ENCODE results near the gene GDPGP1. TPM values are rescaled to one million over a fixed set of nuclear protein-coding genes. Genes with fewer than 3 reads are reported as not detected.
"Not testable (repeated sequence)": the region's sequence is repeated elsewhere in the genome, so short reads cannot be mapped to it uniquely, and the experiment has no call there.

GDPGP1 gene
- total and polyA plus RNA-seq, 3 experiments from 2014 or later = 0.85 to 11.6 (median 10.3) TPM

DNA sequence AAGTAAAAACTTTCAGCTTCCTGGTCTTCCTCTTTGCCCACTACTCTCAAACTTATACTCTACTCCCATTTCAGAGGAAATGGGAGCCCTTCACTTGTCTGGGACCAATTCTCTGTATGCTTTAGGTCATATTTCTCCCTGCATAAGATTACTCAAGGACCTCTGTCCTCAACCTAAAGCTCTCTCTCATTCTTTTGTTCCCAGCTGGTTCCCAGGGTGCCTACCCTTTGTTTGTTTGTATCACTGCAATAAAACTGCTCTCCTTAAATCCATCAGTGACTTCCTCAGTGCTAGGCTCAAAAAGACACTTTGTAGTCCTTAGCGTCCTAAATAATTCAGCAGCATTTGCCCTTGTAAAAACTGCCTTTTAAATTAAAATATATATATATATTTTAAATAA is 34.4 kb downstream of the GDPGP1 start:
- Histone ChIP-seq H3K4me3 (ENCODE audit: low read length) (no peak overlapping the region), H3K9me3 (ENCODE audit: low read length) (no peaks in the 10 kb centered on the region), H3K27ac (ENCODE audit: low read depth, low read length) (no peak overlapping the region), H3K4me1 (ENCODE audit: insufficient read depth, low read length) (peaks cover 54% of the 10 kb centered on the region), H3K27me3 (ENCODE audit: insufficient read depth, low read length, poor library complexity, severe bottlenecking) (no peaks in the 10 kb centered on the region), H3K36me3 (ENCODE audit: insufficient read depth, low read length) (peaks cover 33% of the 10 kb centered on the region)
- Mint-ChIP-seq H3K36me3 (peaks cover 4 to 67% (median 23%) of the 10 kb centered on the region in 3 donors), H3K27me3 (no peaks in the 10 kb centered on the region), H3K9me3 (no peaks in the 10 kb centered on the region), H3K4me3 (peak overlapping the region; percentile 72 to 99 (median 95)), H3K4me1 (peaks cover 62 to 82% (median 81%) of the 10 kb centered on the region in 3 donors), H3K27ac (peak overlapping the region in 7 of 8 donors; percentile 14 to 100 (median 77))
- no peak for DNase-seq
- ChIA-PET CTCF (interaction anchor here (1.0 to 1.8 kb wide), 5 partner anchors 15 to 52 kb away, joined by 3 to 4 read pairs (median 3); partner anchors contain the start of genes CIB1 and GDPGP1), POLR2A (interaction anchor here (0.5 kb wide), 1 partner anchor 22 kb away, joined by 3 read pairs; no protein-coding TSS in a partner anchor)

- ChIA-PET POLR2A (no interaction called here), CTCF (interaction anchor here (0.6 to 0.9 kb wide), 2 partner anchors 40 to 201 kb away, joined by 3 to 4 read pairs; no protein-coding TSS in a partner anchor)
- Mint-ChIP-seq H3K4me1 (peaks cover 55 to 69% (median 66%) of the 10 kb centered on the region in 3 donors), H3K27me3 (no peaks in the 10 kb centered on the region), H3K9me3 (no peaks in the 10 kb centered on the region), H3K27ac (peak overlapping the region; percentile 10 to 89 (median 52)), H3K4me3 (peak overlapping the region in 5 of 7 donors; percentile 8 to 80 (median 58)), H3K36me3 (peaks cover 4 to 77% (median 26%) of the 10 kb centered on the region in 3 donors)
- H3K27me3 ChIP-seq (ENCODE audit: insufficient read depth, low read length, poor library complexity, severe bottlenecking) = no peaks in the 10 kb centered on the region
- no peaks in the 10 kb centered on the region for H3K9me3 ChIP-seq (ENCODE audit: low read length)
- H3K27ac ChIP-seq (ENCODE audit: low read depth, low read length) = no peak overlapping the region
- no peak for DNase-seq
- H3K36me3 ChIP-seq (ENCODE audit: insufficient read depth, low read length) = peaks cover 33% of the 10 kb centered on the region
- H3K4me3 ChIP-seq (ENCODE audit: low read length) = no peak overlapping the region
- H3K4me1 ChIP-seq (ENCODE audit: insufficient read depth, low read length) = peaks cover 43% of the 10 kb centered on the region
These were observed 36.6 kb downstream of the GDPGP1 start for GRCh38 chr15:90270502-90271150.

DNA sequence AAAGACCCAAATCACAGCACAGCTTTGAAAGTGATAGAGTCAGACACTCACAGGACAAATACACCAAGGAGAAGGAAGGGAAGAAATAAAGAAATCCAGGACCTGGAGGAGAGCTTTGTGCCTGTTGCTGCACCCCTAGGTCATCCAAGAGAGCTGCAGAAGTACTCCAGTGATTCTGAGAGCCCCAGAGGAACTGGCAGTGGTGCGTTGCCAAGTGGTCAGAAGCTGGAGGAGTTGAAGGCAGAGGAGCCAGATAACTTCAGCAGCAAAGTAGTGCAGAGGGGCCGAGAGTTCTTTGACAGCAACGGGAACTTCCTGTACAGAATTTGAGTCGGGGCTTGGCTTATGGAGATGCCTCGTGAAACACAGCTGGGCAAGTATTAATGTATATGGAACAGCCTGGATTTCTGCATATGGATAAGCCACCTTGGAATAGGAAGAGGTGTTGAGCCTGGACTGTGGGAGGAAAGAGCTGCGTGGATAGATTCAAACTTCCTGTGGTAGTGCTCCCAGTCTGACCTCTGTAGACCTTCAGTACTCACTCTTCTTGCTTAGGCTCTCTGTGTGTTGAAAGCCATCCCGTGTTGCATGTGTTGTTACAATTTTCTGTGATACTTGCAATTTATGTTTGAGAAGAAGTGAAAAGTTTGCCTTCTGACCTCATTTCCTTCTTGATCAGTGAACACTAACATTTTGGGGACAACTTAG is 37.6 kb downstream of the GDPGP1 start:
- Mint-ChIP-seq H3K9me3 (no peaks in the 10 kb centered on the region), H3K27me3 (no peaks in the 10 kb centered on the region), H3K27ac (peak overlapping the region in 7 of 8 donors; percentile 7 to 84 (median 66)), H3K4me3 (no peak overlapping the region), H3K4me1 (peaks cover 48 to 66% (median 63%) of the 10 kb centered on the region in 3 donors), H3K36me3 (peaks cover 4 to 74% (median 26%) of the 10 kb centered on the region in 3 donors)
- Histone ChIP-seq H3K27me3 (ENCODE audit: insufficient read depth, low read length, poor library complexity, severe bottlenecking) (no peaks in the 10 kb centered on the region), H3K27ac (ENCODE audit: low read depth, low read length) (no peak overlapping the region), H3K9me3 (ENCODE audit: low read length) (no peaks in the 10 kb centered on the region), H3K4me1 (ENCODE audit: insufficient read depth, low read length) (peaks cover 41% of the 10 kb centered on the region), H3K4me3 (ENCODE audit: low read length) (no peak overlapping the region), H3K36me3 (ENCODE audit: insufficient read depth, low read length) (peaks cover 33% of the 10 kb centered on the region)
- ChIA-PET CTCF (interaction anchor here (0.6 to 2.4 kb wide), 3 partner anchors 21 to 202 kb away, joined by 3 to 7 read pairs (median 4); no protein-coding TSS in a partner anchor), POLR2A (no interaction called here)
- no peak for DNase-seq

DNA sequence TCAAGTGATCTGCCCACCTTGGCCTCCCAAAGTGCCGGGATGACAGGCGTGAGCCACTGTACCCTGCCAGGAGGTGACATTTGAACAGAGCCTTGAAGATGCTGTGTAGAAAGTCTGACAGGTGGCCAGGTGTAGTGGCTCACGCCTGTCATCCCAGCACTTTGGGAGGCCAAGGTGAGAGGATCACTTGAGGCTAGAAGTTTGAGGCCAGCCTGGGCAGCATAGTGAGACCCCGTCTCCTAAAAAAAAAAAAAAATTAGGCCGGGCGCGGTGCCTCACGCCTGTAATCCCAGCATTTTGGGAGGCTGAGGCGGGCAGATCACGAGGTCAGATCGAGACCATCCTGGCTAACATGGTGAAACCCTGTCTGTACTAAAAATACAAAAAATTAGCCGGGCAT is 44.5 kb downstream of the GDPGP1 start:
- DNase-seq; H3K4me3 ChIP-seq (ENCODE audit: low read length); H3K27me3 Mint-ChIP-seq; POLR2A ChIA-PET; H3K27ac Mint-ChIP-seq; H3K9me3 Mint-ChIP-seq; CTCF ChIA-PET; H3K9me3 ChIP-seq (ENCODE audit: low read length); H3K36me3 ChIP-seq (ENCODE audit: insufficient read depth, low read length); H3K4me1 Mint-ChIP-seq; H3K4me3 Mint-ChIP-seq; H3K4me1 ChIP-seq (ENCODE audit: insufficient read depth, low read length); H3K27me3 ChIP-seq (ENCODE audit: insufficient read depth, low read length, poor library complexity, severe bottlenecking); H3K27ac ChIP-seq (ENCODE audit: low read depth, low read length): not testable (repeated sequence)
- H3K36me3 Mint-ChIP-seq = peaks cover 0 to 18% (median 2%) of the 10 kb centered on the region in 3 donors

- DNase-seq; H3K36me3 Mint-ChIP-seq; H3K27me3 Mint-ChIP-seq; H3K9me3 Mint-ChIP-seq; H3K4me1 ChIP-seq (ENCODE audit: insufficient read depth, low read length); H3K4me3 Mint-ChIP-seq; H3K36me3 ChIP-seq (ENCODE audit: insufficient read depth, low read length); POLR2A ChIA-PET; CTCF ChIA-PET; H3K4me3 ChIP-seq (ENCODE audit: low read length); H3K27ac ChIP-seq (ENCODE audit: low read depth, low read length); H3K4me1 Mint-ChIP-seq; H3K27ac Mint-ChIP-seq; H3K9me3 ChIP-seq (ENCODE audit: low read length); H3K27me3 ChIP-seq (ENCODE audit: insufficient read depth, low read length, poor library complexity, severe bottlenecking): not testable (repeated sequence)
These were observed 46.7 kb downstream of the GDPGP1 start for GRCh38 chr15:90280743-90281142.

DNA sequence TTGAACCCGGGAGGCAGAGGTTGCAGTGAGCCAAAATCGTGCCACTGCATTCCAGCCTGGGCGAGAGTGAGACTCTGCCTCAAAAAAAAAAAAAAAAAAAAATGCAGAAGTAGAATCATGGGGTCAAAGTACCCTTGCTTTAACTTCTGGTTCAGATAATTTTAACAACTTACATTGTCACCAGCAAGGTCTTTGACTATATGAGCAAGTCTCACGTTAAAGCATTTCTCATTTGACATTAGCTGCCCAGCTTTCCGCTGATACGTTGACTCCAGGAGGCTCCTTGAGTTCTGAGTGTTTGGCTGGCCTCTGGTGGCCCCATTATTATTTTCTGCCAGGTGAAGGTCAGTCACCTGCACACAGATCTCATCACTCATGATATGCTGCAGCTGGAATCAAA is 47.6 kb downstream of the GDPGP1 start:
- H3K27me3 Mint-ChIP-seq; H3K9me3 ChIP-seq (ENCODE audit: low read length); DNase-seq; H3K4me1 Mint-ChIP-seq; H3K4me3 Mint-ChIP-seq; H3K27ac ChIP-seq (ENCODE audit: low read depth, low read length); H3K27me3 ChIP-seq (ENCODE audit: insufficient read depth, low read length, poor library complexity, severe bottlenecking); H3K36me3 ChIP-seq (ENCODE audit: insufficient read depth, low read length); H3K4me3 ChIP-seq (ENCODE audit: low read length); H3K4me1 ChIP-seq (ENCODE audit: insufficient read depth, low read length); H3K27ac Mint-ChIP-seq; H3K36me3 Mint-ChIP-seq; H3K9me3 Mint-ChIP-seq: not testable (repeated sequence)
- ChIA-PET POLR2A (interaction anchor here (0.8 kb wide), 1 partner anchor 94 kb away, joined by 3 read pairs; no protein-coding TSS in a partner anchor), CTCF (interaction anchor here (1.3 kb wide), 1 partner anchor 139 kb away, joined by 3 read pairs; no protein-coding TSS in a partner anchor)

DNA sequence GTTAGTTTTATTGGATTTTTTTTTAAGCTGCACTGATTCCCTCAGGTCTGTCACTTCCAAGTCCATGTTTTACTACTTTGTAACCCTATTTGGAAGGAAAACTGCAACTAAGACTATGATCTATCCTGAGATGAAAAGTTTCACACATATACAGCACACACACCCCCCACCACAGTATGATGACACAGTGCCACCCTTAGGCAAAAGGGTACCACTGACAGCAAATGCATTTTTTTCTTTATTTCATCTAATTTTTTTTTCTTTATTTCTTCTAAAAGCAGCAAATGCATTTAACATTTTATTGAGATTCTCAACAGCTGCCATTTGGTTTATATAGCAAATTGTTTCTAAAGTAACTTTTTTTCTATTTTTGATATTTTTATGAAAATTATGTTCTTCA is 52.7 kb downstream of the GDPGP1 start:
- Histone ChIP-seq H3K9me3 (ENCODE audit: low read length) (no peaks in the 10 kb centered on the region), H3K4me1 (ENCODE audit: insufficient read depth, low read length) (no peaks in the 10 kb centered on the region), H3K4me3 (ENCODE audit: low read length) (no peak overlapping the region), H3K27ac (ENCODE audit: low read depth, low read length) (no peak overlapping the region), H3K36me3 (ENCODE audit: insufficient read depth, low read length) (no peaks in the 10 kb centered on the region), H3K27me3 (ENCODE audit: insufficient read depth, low read length, poor library complexity, severe bottlenecking) (no peaks in the 10 kb centered on the region)
- H3K27me3 Mint-ChIP-seq = no peaks in the 10 kb centered on the region
- H3K4me3 Mint-ChIP-seq = no peak overlapping the region
- CTCF ChIA-PET = interaction anchor here (0.7 to 2.0 kb wide), 10 partner anchors 9 to 146 kb away, joined by 3 to 6 read pairs (median 4); partner anchors contain the start of genes CIB1 and GDPGP1
- POLR2A ChIA-PET = interaction anchor here (0.7 kb wide), 1 partner anchor 85 kb away, joined by 17 read pairs; the partner anchor contains the start of gene SEMA4B
- no peaks in the 10 kb centered on the region for H3K36me3 Mint-ChIP-seq
- H3K27ac Mint-ChIP-seq = no peak overlapping the region
- DNase-seq = peak in 4 of 5 donors; percentile 24 to 62 (median 52)
- peaks cover 0 to 4% (median 0%) of the 10 kb centered on the region in 3 donors for H3K4me1 Mint-ChIP-seq
- H3K9me3 Mint-ChIP-seq = no peaks in the 10 kb centered on the region

- POLR2A ChIA-PET = interaction anchor here (0.7 kb wide), 1 partner anchor 86 kb away, joined by 17 read pairs; the partner anchor contains the start of gene SEMA4B
These were observed 53.1 kb downstream of the GDPGP1 start for GRCh38 chr15:90287101-90287500.

More at GRCh38 chr15:90287101-90287500, 53.1 kb downstream of the GDPGP1 start:
- no peaks in the 10 kb centered on the region for H3K4me1 ChIP-seq (ENCODE audit: insufficient read depth, low read length)
- Mint-ChIP-seq H3K9me3 (no peaks in the 10 kb centered on the region), H3K27me3 (peaks cover 0 to under 1% of the 10 kb centered on the region in 2 donors), H3K36me3 (no peaks in the 10 kb centered on the region), H3K27ac (no peak overlapping the region), H3K4me1 (peaks cover 0 to 4% (median 0%) of the 10 kb centered on the region in 3 donors), H3K4me3 (peak overlapping the region in 1 of 7 donors; percentile 40)
- no peaks in the 10 kb centered on the region for H3K27me3 ChIP-seq (ENCODE audit: insufficient read depth, low read length, poor library complexity, severe bottlenecking)
- H3K9me3 ChIP-seq (ENCODE audit: low read length) = no peaks in the 10 kb centered on the region
- H3K4me3 ChIP-seq (ENCODE audit: low read length) = no peak overlapping the region
- CTCF ChIA-PET = interaction anchor here (0.7 to 2.0 kb wide), 10 partner anchors 8 to 146 kb away, joined by 3 to 6 read pairs (median 4); partner anchors contain the start of genes CIB1 and GDPGP1
- DNase-seq = no peak
- no peak overlapping the region for H3K27ac ChIP-seq (ENCODE audit: low read depth, low read length)
- no peaks in the 10 kb centered on the region for H3K36me3 ChIP-seq (ENCODE audit: insufficient read depth, low read length)
